A549 (cell line): ENCODE data around the gene ZNF638. TPM values are rescaled to one million over a fixed set of nuclear protein-coding genes. Genes with fewer than 3 reads are reported as not detected.

Experiments
- ATAC-seq, 2 experiments: fragments of 200-7000 bp in 1 of 2; fragments of >200 bp in 1 of 2; cut with Nextera tagmentation in 1 of 2; cut with Tn5 transposase in 1 of 2; 3 replicates each; pipeline versions ENCODE4 v1.8.0 to v1.9.1; 2018 to 2020; ENCODE audit warnings: mild to moderate bottlenecking in 1 of 2, moderate library complexity in 1 of 2
- CTCF ChIA-PET: fragments of 300-600 bp; sonication (Branson Sonifier 250); formaldehyde crosslinking; extraction: SDS; loops from one replicate; lab custom pipeline; 2021; ENCODE audit warnings: antibody characterized with exemption, inconsistent platforms; lab: Yijun Ruan, JAX
- POLR2A ChIA-PET: fragments of 350-600 bp; formaldehyde crosslinking; extraction: SDS; loops from one replicate; lab custom pipeline; 2021; ENCODE audit warnings: antibody characterized with exemption, inconsistent platforms; lab: Yijun Ruan, JAX
- DNase-seq, 2 experiments: peaks; one replicate each; pipeline versions ENCODE4 v3.0.0 to v3.0.0-alpha.2; 2011 to 2016; ENCODE audit warnings: low read depth in 1 of 2, low spot score in 1 of 2
- FAIRE-seq: peaks from 2 replicates; lab custom pipeline; 2011; peaks lifted over from hg19 to GRCh38; lab: Jason Lieb, UNC
- H3K27ac ChIP-seq, 2 experiments: fragments of >200 bp; sonication (Bioruptor Twin); formaldehyde crosslinking; 3 replicates each; pipeline ENCODE4 v1.5.1; 2016 to 2017
- H3K4me1 ChIP-seq: fragments of >200 bp; sonication (Bioruptor Twin); formaldehyde crosslinking; 3 replicates; pipeline ENCODE4 v1.6.1; 2016
- H3K4me2 ChIP-seq: fragments of >200 bp; sonication (Bioruptor Twin); formaldehyde crosslinking; 3 replicates; pipeline ENCODE4 v1.6.1; 2016
- H3K4me3 ChIP-seq: fragments of >200 bp; sonication (Bioruptor Twin); formaldehyde crosslinking; 3 replicates; pipeline ENCODE4 v1.5.1; 2016
- H3K9me3 ChIP-seq: fragments of >200 bp; sonication (Bioruptor Twin); formaldehyde crosslinking; 3 replicates; pipeline ENCODE4 v1.6.1; 2016
- ATOH8 ChIP-seq: fragments of 250-450 bp; sonication (Bioruptor Pico); IDR thresholded peaks from 2 replicates; pipeline ENCODE4 v1.5.0; 2020; ENCODE audit warnings: low read depth, mild to moderate bottlenecking, moderate library complexity
- BCL3 ChIP-seq: fragments of >200 bp; sonication (Bioruptor Twin); formaldehyde crosslinking; IDR thresholded peaks from 3 replicates; pipeline ENCODE4 v1.6.1; 2016
- BHLHE40 ChIP-seq: IDR thresholded peaks from 2 replicates; pipeline ENCODE4 v1.6.1; 2012; ENCODE audit warnings: low read depth, low read length, inconsistent platforms
- CHD4 ChIP-seq: fragments of 200-600 bp; sonication (generic); IDR thresholded peaks from 2 replicates; pipeline ENCODE4 v1.6.1; 2016; ENCODE audit warnings: antibody characterized with exemption, mild to moderate bottlenecking, borderline replicate concordance
- E2F6 ChIP-seq: IDR thresholded peaks from 2 replicates; pipeline ENCODE4 v1.6.1; 2012; ENCODE audit warnings: low read depth, borderline replicate concordance
- ELK1 ChIP-seq: fragments of 150-350 bp; IDR thresholded peaks from 2 replicates; pipeline ENCODE4 v1.6.1; 2014; ENCODE audit warnings: low read depth, mild to moderate bottlenecking, low read length
- EP300 ChIP-seq, 2 experiments: fragments of >200 bp; sonication (Bioruptor Twin); formaldehyde crosslinking; IDR thresholded peaks; 2 replicates in 1 of 2; 3 replicates in 1 of 2; pipeline ENCODE4 v1.6.1; 2016 to 2017
- FOSB ChIP-seq: fragments of 250-450 bp; sonication (Bioruptor Pico); IDR thresholded peaks from 2 replicates; pipeline ENCODE4 v1.5.0; 2020; ENCODE audit warnings: mild to moderate bottlenecking, moderate library complexity
- HDAC2 ChIP-seq: fragments of 200-600 bp; sonication (generic); IDR thresholded peaks from 2 replicates; pipeline ENCODE4 v1.6.1; 2016
- HEYL ChIP-seq: fragments of 250-450 bp; sonication (Bioruptor Pico); IDR thresholded peaks from 2 replicates; pipeline ENCODE4 v1.8.0; 2021; ENCODE audit warnings: mild to moderate bottlenecking, moderate library complexity
- HMGXB4 ChIP-seq: fragments of 250-450 bp; sonication (Bioruptor Pico); IDR thresholded peaks from 2 replicates; pipeline ENCODE4 v1.5.0; 2021; ENCODE audit warnings: mild to moderate bottlenecking, moderate library complexity, borderline replicate concordance
- HOXA7 ChIP-seq: fragments of 250-450 bp; sonication (Bioruptor Pico); IDR thresholded peaks from 2 replicates; pipeline ENCODE4 v1.5.0; 2020; ENCODE audit warnings: mild to moderate bottlenecking, moderate library complexity
- HOXB5 ChIP-seq: fragments of 250-450 bp; sonication (Bioruptor Pico); IDR thresholded peaks from 2 replicates; pipeline ENCODE4 v1.5.0; 2020; ENCODE audit warnings: mild to moderate bottlenecking, moderate library complexity
- JUN ChIP-seq, 2 experiments: fragments of >200 bp; sonication (Bioruptor Twin); formaldehyde crosslinking; IDR thresholded peaks; 2 replicates in 1 of 2; 3 replicates in 1 of 2; pipeline ENCODE4 v1.6.1; 2016 to 2017
- KDM5A ChIP-seq: fragments of 200-600 bp; sonication (generic); IDR thresholded peaks from 2 replicates; pipeline ENCODE4 v1.6.1; 2016; ENCODE audit warnings: antibody characterized with exemption, mild to moderate bottlenecking
- MAFK ChIP-seq: fragments of 450-650 bp; IDR thresholded peaks from 2 replicates; pipeline ENCODE4 v1.6.1; 2014; ENCODE audit not compliant: partially characterized antibody
- MAZ ChIP-seq: fragments of 150-350 bp; IDR thresholded peaks from 2 replicates; pipeline ENCODE4 v1.6.1; 2014; ENCODE audit warnings: antibody characterized with exemption, low read depth, low read length, borderline replicate concordance
- POLR2A ChIP-seq: IDR thresholded peaks from 2 replicates; pipeline ENCODE4 v1.6.1; 2012; ENCODE audit warnings: mild to moderate bottlenecking, low read length
- RAD21 ChIP-seq, 2 experiments: fragments of >200 bp in 1 of 2; sonication (Bioruptor Twin) in 1 of 2; formaldehyde crosslinking in 1 of 2; IDR thresholded peaks in 1 of 2; conservative IDR thresholded peaks in 1 of 2; 2 replicates in 1 of 2; 3 replicates in 1 of 2; pipeline ENCODE4 v1.6.1; 2012 to 2018; ENCODE audit warnings: inconsistent platforms in 1 of 2
- RARB ChIP-seq: fragments of 250-450 bp; sonication (Bioruptor Pico); IDR thresholded peaks from 2 replicates; pipeline ENCODE4 v1.8.0; 2021; ENCODE audit warnings: mild to moderate bottlenecking, moderate library complexity
- RFX5 ChIP-seq: fragments of 450-650 bp; IDR thresholded peaks from 2 replicates; pipeline ENCODE4 v1.7.1; 2014; ENCODE audit warnings: antibody characterized with exemption, mild to moderate bottlenecking, moderate library complexity
- USF2 ChIP-seq: fragments of 450-650 bp; IDR thresholded peaks from 2 replicates; pipeline ENCODE4 v1.6.1; 2014; ENCODE audit warnings: antibody characterized with exemption
- ZFP36 ChIP-seq: fragments of 450-650 bp; IDR thresholded peaks from 2 replicates; pipeline ENCODE4 v1.6.1; 2014; ENCODE audit warnings: borderline replicate concordance; ENCODE audit not compliant: partially characterized antibody
- ZNF302 ChIP-seq: fragments of 250-450 bp; sonication (Bioruptor Pico); IDR thresholded peaks from 2 replicates; pipeline ENCODE4 v1.9.0; 2021; ENCODE audit warnings: inconsistent platforms, mild to moderate bottlenecking, moderate library complexity
- WGBS: methylation state at CpG from one replicate; pipeline ENCODE4 v1.1.6; 2017; ENCODE audit errors: missing lambda C conversion rate; 5-methylcytosine and 5-hydroxymethylcytosine counted together
- polyA plus RNA-seq, 4 experiments: library from polyadenylated mRNA; depleted of rRNA in 3 of 4; stranded (reverse); fragments of >200 nt; fragmentation: RNase III in 1 of 4; extraction: RNeasy Plus Mini Kit Qiagen cat#74134 plus additional on column Dnase treatment in 1 of 4; gene quantifications; 2 replicates in 3 of 4; 3 replicates in 1 of 4; pipeline ENCODE4 v1.2.3, GENCODE V29; 2011 to 2017

The ZNF638 gene
- polyA plus RNA-seq, 2 of the 4 experiments (the other 2 are of a cell fraction): 74.2 to 160 TPM

- Histone ChIP-seq H3K4me3 (no peak overlapping the region), H3K9me3 (no peaks in the 10 kb centered on the region), H3K4me2 (no peak overlapping the region), H3K27ac (no peak overlapping the region), H3K4me1 (peaks cover 22% of the 10 kb centered on the region; the same call in 2 of the 3 replicates)
- WGBS: 80% methylated on average over 1 of the region's 1 CpG
- POLR2A ChIA-PET: interaction anchor here (0.7 kb wide), 1 partner anchor 19 kb away, joined by 10 read pairs; no protein-coding TSS in a partner anchor
- CTCF ChIA-PET: no interaction called here
- ATAC-seq (no peak), FAIRE-seq (no peak), DNase-seq (no peak)
- no peak for TF ChIP-seq ZNF302 (CRISPR knock-in tag)
- TF ChIP-seq BCL3: no peak
- TF ChIP-seq EP300 (IDR thresholded peaks at IDR 0.05): no peak
- TF ChIP-seq MAFK: no peak
- no peak for TF ChIP-seq MAZ
- TF ChIP-seq HMGXB4 (CRISPR knock-in tag): no peak
- TF ChIP-seq E2F6: no peak
These were observed 88.4 kb downstream of the ZNF638 start for GRCh38 chr2:71419976-71420375.

GRCh38 chr2:71422786-71423185, 91.2 kb downstream of the ZNF638 start:
- Histone ChIP-seq H3K4me2 (no peak overlapping the region), H3K27ac (no peak overlapping the region), H3K9me3 (no peaks in the 10 kb centered on the region), H3K4me3 (no peak overlapping the region), H3K4me1 (peaks cover 21% of the 10 kb centered on the region; the same call in 2 of the 3 replicates)
- ChIA-PET POLR2A (no interaction called here), CTCF (interaction anchor here (0.8 to 1.4 kb wide), 3 partner anchors 9 to 123 kb away, joined by 3 read pairs; partner anchors contain the start of gene ZNF638)
- no peak for TF ChIP-seq ATOH8
- no peak for TF ChIP-seq RFX5
- no peak for TF ChIP-seq HDAC2
- TF ChIP-seq HOXA7 (CRISPR knock-in tag): no peak
- TF ChIP-seq RAD21 (conservative IDR thresholded peaks at IDR 0.05 in 1 of 2, IDR thresholded peaks at IDR 0.05 in 1 of 2): no peak
- TF ChIP-seq KDM5A: no peak
- TF ChIP-seq HEYL (CRISPR knock-in tag): no peak
- no peak for TF ChIP-seq POLR2A
- TF ChIP-seq USF2: no peak
- no peak for TF ChIP-seq RARB (CRISPR knock-in tag)
- TF ChIP-seq CHD4: no peak
- TF ChIP-seq JUN (IDR thresholded peaks at IDR 0.05): no peak
- no peak for TF ChIP-seq ELK1
- TF ChIP-seq BHLHE40: no peak
- no peak for TF ChIP-seq E2F6
- no peak for TF ChIP-seq HOXB5
- no peak for TF ChIP-seq ZNF302 (CRISPR knock-in tag)
- TF ChIP-seq FOSB (CRISPR knock-in tag): no peak
- no peak for TF ChIP-seq MAFK
- no peak for TF ChIP-seq ZFP36
- WGBS: 90% methylated on average over 2 of the region's 2 CpGs
- DNase-seq: no peak
- ATAC-seq: no peak
- FAIRE-seq: no peak
